Mesenchymal stem cell (in vitro differentiated cells and primary cell): ENCODE measurements around the gene HAGHL.

Source experiments
- DNase-seq: peaks from one replicate; pipeline ENCODE4 v3.0.0-alpha.2; 2013
- H2AFZ ChIP-seq: one replicate; pipeline ENCODE4 v1.6.1; 2013; ENCODE audit warnings: low read depth, mild to moderate bottlenecking, control low read depth, inconsistent platforms, low read length, moderate library complexity
- H2AK5ac ChIP-seq: 2 replicates; pipeline ENCODE4 v1.6.1; 2013; ENCODE audit warnings: low read length, moderate library complexity, mild to moderate bottlenecking, inconsistent platforms; ENCODE audit not compliant: severe bottlenecking
- H2BK120ac ChIP-seq: one replicate; pipeline ENCODE4 v1.6.1; 2013; ENCODE audit warnings: low read depth, mild to moderate bottlenecking, inconsistent platforms, low read length, moderate library complexity
- H2BK12ac ChIP-seq, 2 experiments: one replicate each; pipeline ENCODE4 v1.6.1; 2013; ENCODE audit warnings: inconsistent platforms in 2 of 2, low read length in 2 of 2, mild to moderate bottlenecking in 2 of 2, moderate library complexity in 2 of 2, control low read depth in 1 of 2
- H2BK15ac ChIP-seq: one replicate; pipeline ENCODE4 v1.6.1; 2013; ENCODE audit warnings: mild to moderate bottlenecking, low read depth, inconsistent platforms; ENCODE audit not compliant: poor library complexity, severe bottlenecking
- H2BK5ac ChIP-seq: 2 replicates; pipeline ENCODE4 v1.6.1; 2013; ENCODE audit warnings: low read depth, mild to moderate bottlenecking, low read length, control low read depth, inconsistent platforms; ENCODE audit not compliant: poor library complexity, severe bottlenecking
- H3K14ac ChIP-seq, 2 experiments: one replicate each; pipeline ENCODE4 v1.6.1; 2013; ENCODE audit warnings: inconsistent platforms in 2 of 2, low read length in 2 of 2, control low read depth in 1 of 2, mild to moderate bottlenecking in 1 of 2, moderate library complexity in 1 of 2
- H3K18ac ChIP-seq, 2 experiments: one replicate each; pipeline ENCODE4 v1.6.1; 2013; ENCODE audit warnings: inconsistent platforms in 2 of 2, low read length in 2 of 2, control low read depth in 1 of 2, low read depth in 1 of 2, mild to moderate bottlenecking in 1 of 2
- H3K23ac ChIP-seq, 2 experiments: one replicate each; pipeline ENCODE4 v1.6.1; 2013; ENCODE audit warnings: inconsistent platforms in 2 of 2, low read length in 2 of 2, mild to moderate bottlenecking in 2 of 2, moderate library complexity in 2 of 2, control low read depth in 1 of 2
- H3K27ac ChIP-seq: 2 replicates; pipeline ENCODE4 v1.5.1; 2013; ENCODE audit warnings: mild to moderate bottlenecking, moderate library complexity, low read length, control low read depth, inconsistent platforms; ENCODE audit not compliant: poor library complexity, severe bottlenecking
- H3K27me3 ChIP-seq, 2 experiments: 2 replicates each; pipeline versions ENCODE4 v1.6.1 to v1.7.0; 2013; ENCODE audit warnings: low read length in 2 of 2, mild to moderate bottlenecking in 2 of 2, moderate library complexity in 2 of 2, control low read depth in 1 of 2, inconsistent platforms in 1 of 2; ENCODE audit not compliant: control insufficient read depth in 1 of 2, insufficient read depth in 1 of 2
- H3K36me3 ChIP-seq, 2 experiments: 2 replicates each; pipeline versions ENCODE4 v1.6.1 to v1.7.0; 2013; ENCODE audit warnings: low read length in 2 of 2, control low read depth in 1 of 2, inconsistent platforms in 1 of 2, low read depth in 1 of 2, mild to moderate bottlenecking in 1 of 2; ENCODE audit not compliant: insufficient read depth in 2 of 2, control insufficient read depth in 1 of 2
- H3K4ac ChIP-seq, 2 experiments: one replicate each; pipeline ENCODE4 v1.6.1; 2013; ENCODE audit warnings: inconsistent platforms in 2 of 2, low read length in 2 of 2, mild to moderate bottlenecking in 2 of 2, moderate library complexity in 2 of 2, control low read depth in 1 of 2, low read depth in 1 of 2
- H3K4me1 ChIP-seq: 2 replicates; pipeline ENCODE4 v1.6.1; 2013; ENCODE audit warnings: low read depth, low read length, control low read depth; ENCODE audit not compliant: control insufficient read depth, insufficient read depth
- H3K4me2 ChIP-seq: 2 replicates; pipeline ENCODE4 v1.6.1; 2013; ENCODE audit warnings: low read length, mild to moderate bottlenecking, inconsistent platforms; ENCODE audit not compliant: poor library complexity, severe bottlenecking
- H3K4me3 ChIP-seq, 2 experiments: 2 replicates each; pipeline versions ENCODE4 v1.5.1 to v1.7.0; 2013; ENCODE audit warnings: low read length in 2 of 2, mild to moderate bottlenecking in 2 of 2, control low read depth in 1 of 2, low read depth in 1 of 2; ENCODE audit not compliant: insufficient read depth in 1 of 2
- H3K79me1 ChIP-seq: replicated peaks from 2 replicates; pipeline ENCODE4 v1.6.1; 2013; ENCODE audit warnings: mild to moderate bottlenecking, control low read depth, low read length, inconsistent platforms; ENCODE audit not compliant: poor library complexity, severe bottlenecking
- H3K9ac ChIP-seq: 2 replicates; pipeline ENCODE4 v1.7.0; 2013; ENCODE audit warnings: mild to moderate bottlenecking, low read length, moderate library complexity
- H3K9me3 ChIP-seq: 2 replicates; pipeline ENCODE4 v1.7.0; 2013; ENCODE audit warnings: mild to moderate bottlenecking, low read length; ENCODE audit not compliant: control insufficient read depth
- H4K8ac ChIP-seq: one replicate; pipeline ENCODE4 v1.6.1; 2013; ENCODE audit warnings: inconsistent platforms, mild to moderate bottlenecking, low read length, moderate library complexity
- H4K91ac ChIP-seq: one replicate; pipeline ENCODE4 v1.6.1; 2013; ENCODE audit warnings: mild to moderate bottlenecking, low read length, inconsistent platforms
- WGBS: methylation state at CpG from one replicate; pipeline ENCODE4 v1.1.7; 2013; ENCODE audit warnings: mixed read lengths; 5-methylcytosine and 5-hydroxymethylcytosine counted together

The HAGHL gene

GRCh38 chr16:704552-705380 is 22.1 kb upstream of the HAGHL start:
- peaks cover 14% of the 10 kb centered on the region for H3K4me1 ChIP-seq
- no peaks in the 10 kb centered on the region for H3K36me3 ChIP-seq
- H3K23ac ChIP-seq = no peak overlapping the region
- no peak overlapping the region for H2AK5ac ChIP-seq
- no peaks in the 10 kb centered on the region for H3K79me1 ChIP-seq
- no peak overlapping the region for H3K9ac ChIP-seq
- H2BK15ac ChIP-seq = no peak overlapping the region
- H4K91ac ChIP-seq = no peak overlapping the region
- peaks cover 86 to 87% of the 10 kb centered on the region in 2 experiments for H3K27me3 ChIP-seq
- 41% methylated on average over 28 of the region's 50 CpGs for WGBS
- H3K9me3 ChIP-seq = no peaks in the 10 kb centered on the region
- H2BK12ac ChIP-seq = no peak overlapping the region
- H3K27ac ChIP-seq = no peak overlapping the region
- no peak overlapping the region for H4K8ac ChIP-seq
- H3K14ac ChIP-seq = no peak overlapping the region
- H2AFZ ChIP-seq = no peak overlapping the region
- no peak overlapping the region for H3K18ac ChIP-seq
- H3K4ac ChIP-seq = no peak overlapping the region
- no peak overlapping the region for H2BK120ac ChIP-seq
- DNase-seq = no peak
- H3K4me3 ChIP-seq = no peak overlapping the region
- H3K4me2 ChIP-seq = no peak overlapping the region
- H2BK5ac ChIP-seq = no peak overlapping the region

- no peak within 1 kb of the TSS for H4K91ac ChIP-seq
- no peak within 1 kb of the TSS for H3K23ac ChIP-seq
- no peak within 1 kb of the TSS for H2BK12ac ChIP-seq
- H2BK120ac ChIP-seq = no peak within 1 kb of the TSS
- H3K79me1 ChIP-seq = no peaks in the 10 kb centered on the region
- H2BK5ac ChIP-seq = no peak within 1 kb of the TSS
- no peak within 1 kb of the TSS for H3K18ac ChIP-seq
- no peaks in the 10 kb centered on the region for H3K9me3 ChIP-seq
- H3K4ac ChIP-seq = no peak within 1 kb of the TSS
- no peak within 1 kb of the TSS for H3K27ac ChIP-seq
- H2BK15ac ChIP-seq = no peak within 1 kb of the TSS
- WGBS = 3% methylated on average over 41 of the region's 115 CpGs
- no peaks in the 10 kb centered on the region for H3K36me3 ChIP-seq
- no peak within 1 kb of the TSS for H3K4me3 ChIP-seq
- no peak within 1 kb of the TSS for H4K8ac ChIP-seq
- H3K27me3 ChIP-seq = peaks cover 84 to 89% of the 10 kb centered on the region in 2 experiments
- H3K14ac ChIP-seq = no peak within 1 kb of the TSS
- peaks cover 21% of the 10 kb centered on the region for H3K4me1 ChIP-seq
- no peak within 1 kb of the TSS for H2AK5ac ChIP-seq
- peak within 1 kb of the TSS; percentile 35 for H3K4me2 ChIP-seq
- no peak within 1 kb of the TSS for H3K9ac ChIP-seq
- no peak within 1 kb of the TSS for H2AFZ ChIP-seq
- DNase-seq = no peak
Measured at GRCh38 chr16:705431-706188, 21.3 kb upstream of the HAGHL start, which contains the start of gene FBXL16. FBXL16 (minus strand) TSS chr16:705801; CDS start chr16:697405, 8,396 bp downstream.

- 12% methylated on average over 38 of the region's 49 CpGs for WGBS
- Histone ChIP-seq H3K18ac (no peak overlapping the region), H3K9ac (no peak overlapping the region), H2BK5ac (no peak overlapping the region), H3K4me1 (peaks cover 26% of the 10 kb centered on the region), H3K14ac (no peak overlapping the region), H3K27me3 (peaks cover 77 to 90% of the 10 kb centered on the region in 2 experiments), H2AK5ac (no peak overlapping the region), H2AFZ (no peak overlapping the region), H2BK120ac (no peak overlapping the region), H4K91ac (no peak overlapping the region), H2BK15ac (no peak overlapping the region), H3K9me3 (no peaks in the 10 kb centered on the region), H3K79me1 (no peaks in the 10 kb centered on the region), H3K36me3 (no peaks in the 10 kb centered on the region), H4K8ac (no peak overlapping the region), H2BK12ac (no peak overlapping the region), H3K4me2 (no peak overlapping the region), H3K4ac (no peak overlapping the region), H3K4me3 (no peak overlapping the region), H3K23ac (no peak overlapping the region), H3K27ac (no peak overlapping the region)
- no peak for DNase-seq
Measured at GRCh38 chr16:706189-707061, 20.5 kb upstream of the HAGHL start.
